Endothelial cell of umbilical vein (primary cell): ENCODE results near the gene SLC31A2. TPM values are rescaled to one million over a fixed set of nuclear protein-coding genes. Genes with fewer than 3 reads are reported as not detected.

Source experiments
- BruUV-seq: library from RNA; stranded (reverse); fragments of 400-500 nt; replicated peaks from 2 replicates; lab custom pipeline; 2021; lab: Mats Ljungman, UMichigan
- CTCF ChIA-PET: fragments of 300-600, 350-600 bp; sonication (Branson Sonifier 250); formaldehyde crosslinking; loops from one replicate; lab custom pipeline; 2021; ENCODE audit warnings: antibody characterized with exemption, inconsistent platforms; lab: Charles Lee
- POLR2A ChIA-PET: fragments of 300-600, 350-600 bp; sonication (Branson Sonifier 250); formaldehyde crosslinking; loops from one replicate; lab custom pipeline; 2021; ENCODE audit warnings: antibody characterized with exemption, inconsistent platforms; lab: Charles Lee
- DNase-seq: peaks from one replicate; pipeline ENCODE4 v3.0.0-alpha.2; 2011; ENCODE audit warnings: low read depth, low spot score
- FAIRE-seq: peaks from 2 replicates; lab custom pipeline; 2011; peaks lifted over from hg19 to GRCh38; lab: Jason Lieb, UNC
- H2AFZ ChIP-seq: 2 replicates; pipeline ENCODE4 v1.6.0; 2012; ENCODE audit warnings: low read depth, low read length, control low read depth, inconsistent platforms
- H3K27ac ChIP-seq: 2 replicates; pipeline ENCODE4 v1.5.1; 2011; ENCODE audit warnings: low read depth, mild to moderate bottlenecking, control low read depth, low read length, moderate library complexity; ENCODE audit not compliant: insufficient read depth
- H3K27me3 ChIP-seq, 2 experiments: 2 replicates each; pipeline versions ENCODE4 v1.6.0 to v1.6.1; 2011; ENCODE audit warnings: low read length in 2 of 2, mixed read lengths in 1 of 2; ENCODE audit not compliant: control insufficient read depth in 2 of 2, insufficient read depth in 2 of 2
- H3K36me3 ChIP-seq, 2 experiments: 2 replicates in 1 of 2; 3 replicates in 1 of 2; pipeline ENCODE4 v1.5.1; 2011; ENCODE audit warnings: low read length in 2 of 2, mild to moderate bottlenecking in 1 of 2, moderate library complexity in 1 of 2; ENCODE audit not compliant: control insufficient read depth in 2 of 2, insufficient read depth in 2 of 2; ENCODE audit errors: extremely low read depth in 1 of 2
- H3K4me1 ChIP-seq: 3 replicates; pipeline ENCODE4 v1.5.1; 2011; ENCODE audit warnings: mild to moderate bottlenecking, low read length; ENCODE audit not compliant: control insufficient read depth, insufficient read depth; ENCODE audit errors: extremely low read depth
- H3K4me2 ChIP-seq: 2 replicates; pipeline ENCODE4 v1.6.1; 2011; ENCODE audit warnings: low read length, control low read depth, mixed read lengths; ENCODE audit not compliant: insufficient read depth
- H3K4me3 ChIP-seq, 3 experiments: fragments of 200-600 bp in 1 of 3; sonication (generic), shearing (Covaris generic) in 1 of 3; replicated peaks in 1 of 3; 2 replicates each; pipeline ENCODE4 v1.5.1; 2011 to 2016; ENCODE audit warnings: control low read depth in 3 of 3, low read length in 3 of 3, mild to moderate bottlenecking in 2 of 3, inconsistent platforms in 1 of 3, low read depth in 1 of 3, moderate library complexity in 1 of 3; ENCODE audit not compliant: insufficient read depth in 1 of 3
- H3K79me2 ChIP-seq: 2 replicates; pipeline ENCODE4 v1.6.0; 2012; ENCODE audit warnings: low read length, inconsistent platforms; ENCODE audit not compliant: control insufficient read depth, insufficient read depth
- H3K9ac ChIP-seq: replicated peaks from 2 replicates; pipeline ENCODE3; 2011; ENCODE audit warnings: low read length, control low read depth; ENCODE audit not compliant: insufficient read depth; ENCODE audit errors: extremely low read depth
- H3K9me1 ChIP-seq: replicated peaks from 3 replicates; pipeline ENCODE4 v1.6.0; 2011; ENCODE audit warnings: mild to moderate bottlenecking, low read length; ENCODE audit not compliant: control insufficient read depth, insufficient read depth; ENCODE audit errors: extremely low read depth
- H3K9me3 ChIP-seq: replicated peaks from 2 replicates; pipeline ENCODE4 v1.5.1; 2012; ENCODE audit warnings: low read length, inconsistent platforms; ENCODE audit not compliant: control insufficient read depth, insufficient read depth
- H4K20me1 ChIP-seq: replicated peaks from 2 replicates; pipeline ENCODE3; 2011; ENCODE audit warnings: mild to moderate bottlenecking, low read length; ENCODE audit not compliant: control insufficient read depth, insufficient read depth; ENCODE audit errors: extremely low read depth
- FOS ChIP-seq: IDR thresholded peaks from 2 replicates; pipeline ENCODE4 v1.6.1; 2011; ENCODE audit warnings: mild to moderate bottlenecking, low read length, moderate library complexity, borderline replicate concordance; ENCODE audit not compliant: insufficient read depth
- GATA2 ChIP-seq: IDR thresholded peaks from 2 replicates; pipeline ENCODE4 v1.7.0; 2011; ENCODE audit warnings: low read depth, mild to moderate bottlenecking, moderate library complexity, mixed read lengths, low read length; ENCODE audit not compliant: insufficient read length, insufficient read depth
- JUN ChIP-seq: IDR thresholded peaks from 2 replicates; pipeline ENCODE4 v1.6.1; 2011; ENCODE audit warnings: borderline replicate concordance, low read depth; ENCODE audit not compliant: insufficient read length, insufficient read depth
- MYC ChIP-seq: IDR thresholded peaks from one replicate; pipeline ENCODE4 v1.6.1; 2011; ENCODE audit warnings: mild to moderate bottlenecking, low read depth, low read length
- POLR2A ChIP-seq: IDR thresholded peaks from 2 replicates; pipeline ENCODE4 v1.6.1; 2012; ENCODE audit warnings: low read depth, mild to moderate bottlenecking, control low read depth, low read length
- POLR2AphosphoS5 ChIP-seq: IDR thresholded peaks from 2 replicates; pipeline ENCODE4 v1.6.1; 2012; ENCODE audit warnings: low read depth, mild to moderate bottlenecking, control low read depth, low read length, moderate library complexity; ENCODE audit not compliant: insufficient read depth
- dilution Hi-C: fragments of 300-500 bp; cut with MboI; formaldehyde crosslinking; loops from one replicate; pipeline ENCODE4 v1.15.0; 2019; ENCODE audit warnings: low sequenced_read_pairs; ENCODE audit not compliant: extremely low pct_ligation_motif_present
- intact Hi-C: fragments of 100-400 bp; cut with micrococcal nuclease; formaldehyde crosslinking; loops from one replicate; pipeline ENCODE4 v1.10.0; 2022
- polyA plus RNA-seq, 4 experiments: library from polyadenylated mRNA; depleted of rRNA in 3 of 4; stranded (reverse) in 3 of 4; unstranded in 1 of 4; fragments of >200 nt; gene quantifications; 2 replicates each; pipeline versions ENCODE4 v1.2.1 to v1.2.3, GENCODE V29; 2011 to 2012; ENCODE audit warnings: missing spikeins in 1 of 4
- total RNA-seq: library from RNA; stranded (reverse); gene quantifications from 2 replicates; pipeline ENCODE4 v1.2.3, GENCODE V29; 2021
- TF ChIP-seq, protein P1 (sequence below): IDR thresholded peaks from 2 replicates; pipeline ENCODE4 v1.6.1; 2011; ENCODE audit not compliant: insufficient read depth, insufficient read length
- TF ChIP-seq, protein P2 (sequence below), 2 donors: IDR thresholded peaks; 1 replicate in 1 of 2; 2 replicates in 1 of 2; pipeline ENCODE4 v1.5.1; 2011; ENCODE audit warnings: low read length in 2 of 2, mild to moderate bottlenecking in 2 of 2, moderate library complexity in 2 of 2, control low read depth in 1 of 2, inconsistent platforms in 1 of 2, low read depth in 1 of 2; ENCODE audit not compliant: insufficient read depth in 1 of 2; ENCODE audit errors: extremely low read depth in 1 of 2

SLC31A2 gene
- total and polyA plus RNA-seq, 2 donors (not counting 3 experiments of a cell fraction or from before 2014, with no cell fraction given): 3.7 to 9.8 TPM

DNA sequence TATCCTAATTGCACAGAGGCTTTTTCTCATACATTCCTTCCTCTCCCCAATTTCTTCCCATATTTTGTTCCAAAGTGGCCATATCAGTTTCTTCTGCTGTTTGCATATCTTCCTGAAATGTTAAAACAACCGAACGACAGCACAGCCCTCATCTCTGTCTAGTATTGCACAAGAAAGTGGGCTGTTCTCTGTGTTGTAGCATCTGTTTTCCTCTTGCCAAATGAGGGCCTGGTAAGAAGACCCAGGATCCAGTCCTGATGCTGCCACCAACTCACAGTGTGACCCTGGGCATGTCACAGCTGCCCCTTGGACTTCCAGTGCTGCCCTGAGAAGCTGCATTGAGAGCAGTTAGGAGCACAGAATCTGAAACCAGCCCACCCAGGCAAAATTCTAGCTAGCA is 4.1 kb downstream of the SLC31A2 start:
- Histone ChIP-seq H3K4me3 (no peak overlapping the region), H3K4me2 (no peak overlapping the region), H4K20me1 (no peaks in the 10 kb centered on the region), H3K79me2 (no peaks in the 10 kb centered on the region), H3K27ac (no peak overlapping the region), H3K4me1 (no peaks in the 10 kb centered on the region), H3K36me3 (no peaks in the 10 kb centered on the region), H3K9me3 (no peaks in the 10 kb centered on the region), H2AFZ (no peak overlapping the region), H3K27me3 (no peaks in the 10 kb centered on the region), H3K9ac (no peak overlapping the region), H3K9me1 (no peaks in the 10 kb centered on the region)
- intact Hi-C loops: loop anchor here (10.0 kb wide), 1 partner anchor 100 kb away; the partner anchor contains the start of gene ZFP37
- no TSS peak for BruUV-seq
- ChIA-PET CTCF (no interaction called here), POLR2A (no interaction called here)
- TF ChIP-seq POLR2A (no peak), POLR2AphosphoS5 (no peak), MYC (no peak), JUN (no peak), FOS (no peak), GATA2 (no peak)
- TF ChIP-seq, protein P1, sequence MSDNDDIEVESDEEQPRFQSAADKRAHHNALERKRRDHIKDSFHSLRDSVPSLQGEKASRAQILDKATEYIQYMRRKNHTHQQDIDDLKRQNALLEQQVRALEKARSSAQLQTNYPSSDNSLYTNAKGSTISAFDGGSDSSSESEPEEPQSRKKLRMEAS: no peak
- TF ChIP-seq, protein P2, sequence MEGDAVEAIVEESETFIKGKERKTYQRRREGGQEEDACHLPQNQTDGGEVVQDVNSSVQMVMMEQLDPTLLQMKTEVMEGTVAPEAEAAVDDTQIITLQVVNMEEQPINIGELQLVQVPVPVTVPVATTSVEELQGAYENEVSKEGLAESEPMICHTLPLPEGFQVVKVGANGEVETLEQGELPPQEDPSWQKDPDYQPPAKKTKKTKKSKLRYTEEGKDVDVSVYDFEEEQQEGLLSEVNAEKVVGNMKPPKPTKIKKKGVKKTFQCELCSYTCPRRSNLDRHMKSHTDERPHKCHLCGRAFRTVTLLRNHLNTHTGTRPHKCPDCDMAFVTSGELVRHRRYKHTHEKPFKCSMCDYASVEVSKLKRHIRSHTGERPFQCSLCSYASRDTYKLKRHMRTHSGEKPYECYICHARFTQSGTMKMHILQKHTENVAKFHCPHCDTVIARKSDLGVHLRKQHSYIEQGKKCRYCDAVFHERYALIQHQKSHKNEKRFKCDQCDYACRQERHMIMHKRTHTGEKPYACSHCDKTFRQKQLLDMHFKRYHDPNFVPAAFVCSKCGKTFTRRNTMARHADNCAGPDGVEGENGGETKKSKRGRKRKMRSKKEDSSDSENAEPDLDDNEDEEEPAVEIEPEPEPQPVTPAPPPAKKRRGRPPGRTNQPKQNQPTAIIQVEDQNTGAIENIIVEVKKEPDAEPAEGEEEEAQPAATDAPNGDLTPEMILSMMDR (IDR thresholded peaks at IDR 0.05; ENCODE audit: extremely low read depth in 1 of 2, insufficient read depth in 1 of 2, low read depth in 1 of 2, low read length in 2 of 2): no peak
- DNase-seq (no peak), FAIRE-seq (no peak)
- dilution Hi-C loops: no loop called here
